ENCODE measurements around the gene APH1B.
"Not testable (repeated sequence)": the region's sequence is repeated elsewhere in the genome, so short reads cannot be mapped to it uniquely, and the experiment has no call there.

The APH1B gene

DNA sequence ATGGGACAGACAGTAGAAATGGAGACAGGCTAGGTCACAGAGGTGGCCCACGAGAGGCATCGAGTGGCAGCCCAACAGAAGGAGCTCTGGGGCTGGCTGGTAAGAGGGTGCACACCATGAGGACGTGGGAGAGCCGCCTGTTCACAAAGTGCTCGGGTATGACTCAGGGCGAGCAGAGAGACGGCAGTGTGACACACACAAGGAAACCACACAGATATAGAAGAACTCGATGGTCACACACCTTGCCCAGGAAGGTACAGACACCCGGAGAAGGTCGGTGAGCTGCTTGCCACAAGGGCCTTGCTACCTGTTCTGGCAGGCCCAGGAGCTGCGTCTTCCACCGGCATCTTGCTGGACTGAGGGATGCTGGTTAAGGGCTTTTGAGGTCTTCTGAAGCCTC, 54.1 kb downstream of the APH1B start:
- peak; percentile 31 for DNase-seq (ENCODE audit: low read depth, low spot score)

DNA sequence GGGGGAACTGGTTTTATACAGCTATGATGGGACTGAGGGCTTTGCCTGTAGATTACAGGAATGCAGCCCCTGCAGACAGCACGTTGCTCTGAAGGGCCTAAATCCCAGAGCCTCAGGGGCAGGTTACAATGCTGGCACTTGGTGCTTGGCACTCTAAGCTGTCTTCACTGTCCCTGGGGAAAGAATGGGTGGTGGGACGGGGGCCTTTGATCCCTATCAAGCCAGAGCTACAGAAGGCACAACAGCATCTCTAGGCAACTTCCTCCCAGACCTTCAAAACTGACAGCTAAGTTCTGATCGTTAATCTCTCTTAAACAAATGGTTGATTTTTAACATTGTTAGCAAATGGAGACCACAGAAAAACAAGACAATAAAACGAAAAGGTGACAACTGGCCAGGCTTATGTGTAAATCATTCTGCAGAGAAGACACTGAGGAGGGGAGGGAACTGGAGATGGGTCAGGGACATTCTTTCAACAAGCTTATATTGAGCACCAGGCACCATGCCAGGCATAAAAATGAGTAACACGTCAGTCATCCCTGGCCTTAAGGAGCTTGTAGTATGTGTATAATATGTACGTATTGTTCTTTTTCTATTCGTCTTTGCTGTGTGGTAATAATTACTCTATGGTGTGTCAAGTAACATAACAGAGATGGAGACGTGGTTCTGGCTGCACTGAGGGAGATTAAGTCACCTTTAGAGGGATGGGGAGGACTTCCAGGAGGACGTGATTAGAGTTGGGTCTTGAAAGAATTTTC, 55.1 kb downstream of the APH1B start:
- peak; percentile 71 for DNase-seq (ENCODE audit: low read depth, low spot score)

GRCh38 chr15:63334821-63335220, 57.4 kb downstream of the APH1B start:
- DNase-seq (ENCODE audit: low read depth, low spot score): no peak

GRCh38 chr15:63335543-63336240, 58.3 kb downstream of the APH1B start:
- no peak for DNase-seq (ENCODE audit: low read depth, low spot score)

DNA sequence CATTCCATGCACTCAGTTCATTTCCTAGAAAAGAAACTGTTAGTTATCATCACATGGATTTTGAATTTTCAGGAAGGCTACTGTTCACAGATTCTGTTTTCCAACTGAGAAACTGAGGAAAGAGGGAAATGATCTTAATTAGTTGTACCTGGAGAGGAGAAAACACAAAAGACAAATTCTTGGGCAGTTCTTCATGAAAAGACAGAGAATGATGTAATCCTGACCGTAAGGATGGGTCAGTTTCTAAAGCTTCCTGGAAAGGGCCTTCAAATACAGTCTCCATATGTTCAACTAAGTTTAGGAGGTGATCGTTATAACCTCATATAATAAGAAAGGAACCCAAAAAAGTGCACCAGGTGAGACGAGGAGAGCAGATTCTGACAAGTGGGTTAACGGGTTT, 59.6 kb downstream of the APH1B start:
- DNase-seq (ENCODE audit: low read depth, low spot score): no peak

GRCh38 chr15:63338170-63338569, 60.8 kb downstream of the APH1B start:
- peak; percentile 84 for DNase-seq (ENCODE audit: low read depth, low spot score)

GRCh38 chr15:63339006-63339766, 61.8 kb downstream of the APH1B start:
- no peak for DNase-seq (ENCODE audit: low read depth, low spot score)

GRCh38 chr15:63339836-63340235, 62.4 kb downstream of the APH1B start:
- no peak for DNase-seq (ENCODE audit: low read depth, low spot score)

DNA sequence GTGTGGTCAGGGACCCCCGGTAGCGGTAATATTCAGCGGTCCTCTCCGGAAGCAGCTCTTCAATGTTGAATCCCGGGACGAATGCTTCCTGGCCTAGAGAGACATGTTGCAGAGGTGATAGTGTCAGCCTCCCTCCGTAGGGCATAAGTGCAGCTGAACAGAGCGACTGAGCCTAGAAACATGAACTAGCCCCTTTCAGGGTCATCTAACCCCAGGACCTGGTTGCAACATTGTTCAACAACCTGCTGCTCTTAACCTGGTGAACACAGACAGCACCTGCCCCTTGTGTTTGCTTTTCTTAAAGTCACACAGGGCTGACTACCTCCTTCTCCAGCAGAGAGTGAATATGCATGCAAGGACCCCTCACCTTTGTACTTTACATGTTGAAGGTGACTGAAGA, 62.9 kb downstream of the APH1B start:
- no peak for DNase-seq (ENCODE audit: low read depth, low spot score)

GRCh38 chr15:63340878-63341277, 63.5 kb downstream of the APH1B start:
- DNase-seq (ENCODE audit: low read depth, low spot score): no peak

DNA sequence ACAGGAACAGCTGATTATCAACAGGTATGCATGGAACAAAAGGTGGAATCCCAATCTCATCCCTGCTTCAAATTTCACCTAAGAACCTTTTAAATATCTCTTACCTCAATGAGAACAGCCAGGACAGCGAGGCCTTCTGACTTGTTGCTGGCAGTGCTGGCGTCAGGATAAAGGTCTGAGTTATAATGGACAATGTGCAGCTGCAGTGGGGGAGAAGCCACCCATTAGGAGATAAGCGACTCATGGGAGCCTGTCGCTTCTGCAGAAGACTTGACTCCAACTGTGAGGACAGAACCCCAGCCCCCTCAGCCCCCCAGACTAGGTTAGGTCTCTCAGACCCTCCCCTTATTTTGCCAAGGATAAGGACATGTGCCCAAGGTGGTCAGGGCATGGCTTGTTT, 64.5 kb downstream of the APH1B start:
- DNase-seq (ENCODE audit: low read depth, low spot score): no peak

DNA sequence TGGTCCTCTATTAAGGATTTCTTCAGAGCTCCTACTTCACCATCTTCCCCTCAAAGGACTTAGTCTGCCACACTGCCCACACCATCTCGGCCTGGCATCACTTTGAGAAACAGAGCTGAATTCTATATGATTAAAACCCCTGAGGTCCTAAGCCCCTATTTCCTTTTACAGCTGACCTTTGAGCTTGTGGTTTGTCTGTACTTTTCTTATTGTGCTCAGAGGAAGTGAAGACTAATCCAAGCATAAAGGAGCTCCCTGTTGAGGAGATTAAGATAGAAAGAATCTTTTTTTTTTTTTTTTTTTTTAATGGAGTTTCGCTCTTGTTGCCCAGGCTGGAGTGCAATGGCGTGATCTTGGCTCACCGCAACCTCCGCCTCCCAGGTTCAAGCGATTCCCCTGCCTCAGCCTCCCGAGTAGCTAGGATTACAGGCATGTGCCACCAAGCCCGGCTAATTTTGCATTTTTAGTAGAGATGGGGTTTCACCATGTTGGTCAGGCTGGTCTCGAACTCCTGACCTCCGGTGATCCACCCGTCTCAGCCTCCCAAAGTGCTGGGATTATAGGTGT, 65.7 kb downstream of the APH1B start:
- DNase-seq (ENCODE audit: low read depth, low spot score): not testable (repeated sequence)

- no peak for DNase-seq (ENCODE audit: low read depth, low spot score)
Observed at GRCh38 chr15:63344731-63345390, 67.5 kb downstream of the APH1B start.

- no peak for DNase-seq (ENCODE audit: low read depth, low spot score)
Observed at GRCh38 chr15:63345391-63345752, 68.0 kb downstream of the APH1B start.

GRCh38 chr15:63347074-63347857, 69.9 kb downstream of the APH1B start:
- DNase-seq (ENCODE audit: low read depth, low spot score): peak; percentile 50

- DNase-seq (ENCODE audit: low read depth, low spot score): peak; percentile 88
Observed at GRCh38 chr15:63348392-63348791, 71.0 kb downstream of the APH1B start.

GRCh38 chr15:63349156-63349555, 71.8 kb downstream of the APH1B start:
- no peak for DNase-seq (ENCODE audit: low read depth, low spot score)

DNA sequence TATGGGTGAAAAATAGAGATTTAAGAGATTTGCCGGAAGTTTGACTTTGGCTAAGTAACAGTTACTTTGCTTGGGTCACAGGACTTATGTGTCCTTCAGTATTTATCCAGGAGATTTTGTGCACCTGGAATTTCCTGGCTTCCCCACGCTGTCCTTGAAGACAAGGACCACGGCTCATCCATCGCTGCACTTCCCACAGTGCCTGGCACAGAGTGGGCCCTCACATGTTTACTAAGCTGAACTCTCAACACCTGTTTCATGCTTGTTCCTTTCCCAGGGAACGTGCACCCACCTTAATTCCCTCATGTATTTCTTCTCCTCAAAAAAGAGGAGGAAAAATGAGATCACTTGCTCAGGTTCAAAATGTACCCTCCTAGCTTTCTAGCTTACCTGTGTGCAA, 72.2 kb downstream of the APH1B start:
- no peak for DNase-seq (ENCODE audit: low read depth, low spot score)

GRCh38 chr15:63350178-63350621, 72.8 kb downstream of the APH1B start:
- no peak for DNase-seq (ENCODE audit: low read depth, low spot score)

DNA sequence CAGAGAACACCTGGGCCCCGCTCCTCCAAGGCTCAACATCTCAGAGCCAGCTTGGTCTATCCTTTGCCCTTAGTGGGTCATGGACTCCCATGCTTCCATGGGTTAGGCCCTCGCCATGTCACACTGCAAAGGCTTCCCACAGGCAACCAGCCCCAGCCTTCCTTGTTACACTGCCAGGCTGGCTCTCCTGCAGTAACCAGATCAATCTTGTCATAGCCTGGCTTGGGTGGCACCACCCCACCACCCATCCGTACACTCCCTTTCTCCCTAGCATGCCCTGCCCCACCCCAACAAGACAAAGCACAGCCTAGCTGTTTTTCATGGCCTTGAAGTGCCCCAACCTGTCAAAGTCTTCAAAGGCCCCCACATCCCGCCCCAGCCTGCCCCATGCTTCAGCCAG, 73.8 kb downstream of the APH1B start:
- DNase-seq (ENCODE audit: low read depth, low spot score): no peak

GRCh38 chr15:63352808-63353207, 75.4 kb downstream of the APH1B start:
- DNase-seq (ENCODE audit: low read depth, low spot score): no peak
